ENCODE data around the gene CCDC61. TPM values are rescaled to one million over a fixed set of nuclear protein-coding genes. Genes with fewer than 3 reads are reported as not detected.
A peak's percentile ranks its signal among the peaks of the same experiment; 100 is the strongest.

The CCDC61 gene
- total RNA-seq, 1 donor from 2014 or later, result 4.6 TPM

DNA sequence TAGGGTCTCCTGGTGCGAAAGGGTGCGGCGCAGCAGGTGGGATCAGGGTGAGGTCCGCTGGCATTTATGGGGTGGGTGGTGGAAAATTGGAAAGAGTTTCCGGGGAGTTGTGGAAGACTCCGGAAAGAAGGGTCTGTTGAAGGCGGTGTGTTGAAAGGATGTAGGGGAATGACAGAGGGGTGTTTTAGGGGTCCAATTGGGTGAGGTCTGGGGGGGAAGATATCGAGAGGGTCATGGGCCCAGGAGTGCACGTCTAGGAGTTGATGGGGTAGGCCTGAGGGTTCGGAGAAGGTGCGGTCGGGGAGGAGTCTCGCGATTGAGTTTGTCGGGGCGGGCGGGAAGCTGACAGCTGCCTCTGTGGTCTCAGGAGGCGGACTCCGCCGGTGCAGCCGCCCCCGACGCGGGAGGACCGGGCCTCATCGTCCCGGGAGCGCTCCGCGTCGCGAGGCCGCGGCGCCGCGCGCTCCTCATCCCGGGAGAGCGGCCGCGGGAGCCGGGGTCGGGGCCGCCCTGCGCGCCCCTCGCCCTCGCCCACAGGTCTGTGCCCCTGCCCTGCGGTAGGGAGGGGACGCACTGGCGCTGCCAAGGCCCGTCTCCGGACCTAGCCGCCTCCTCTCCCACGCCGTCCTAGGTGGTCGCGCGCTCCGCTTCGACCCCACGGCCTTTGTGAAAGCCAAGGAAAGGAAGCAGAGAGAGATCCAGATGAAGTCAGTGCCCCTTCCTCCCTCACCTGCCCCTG is 20.6 kb downstream of the CCDC61 start:
- no peak for DNase-seq (ENCODE audit: low read depth in 2 of 2)

DNA sequence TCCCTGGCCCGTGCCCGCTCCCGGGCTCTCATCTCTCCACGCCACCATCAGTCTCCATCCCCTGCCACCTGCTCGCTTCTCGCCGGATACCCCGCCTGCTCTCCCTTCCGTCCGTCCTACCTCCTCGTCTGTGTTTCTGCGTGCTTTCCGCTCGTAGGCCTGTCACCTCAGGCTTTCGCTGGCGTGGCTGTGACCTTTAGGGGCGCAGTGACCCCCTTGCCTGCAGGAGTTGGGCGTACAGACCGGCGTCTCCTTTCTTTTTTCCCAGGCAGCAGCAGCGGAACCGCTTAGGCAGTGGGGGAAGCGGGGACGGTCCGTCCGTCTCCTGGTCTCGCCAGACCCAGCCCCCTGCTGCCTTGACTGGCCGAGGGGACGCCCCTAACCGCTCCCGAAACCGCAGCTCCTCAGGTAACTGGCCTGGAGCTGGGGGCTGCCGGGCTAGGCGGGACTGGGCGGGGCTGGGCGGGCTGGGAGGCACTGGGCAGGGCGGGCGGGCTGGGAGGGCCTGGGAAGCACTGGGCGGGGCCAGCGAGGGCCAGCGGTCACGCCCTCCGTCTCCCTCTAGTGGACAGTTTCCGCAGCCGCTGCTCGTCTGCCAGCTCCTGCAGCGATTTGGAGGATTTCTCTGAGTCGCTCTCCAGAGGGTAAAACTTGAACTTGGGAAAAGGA is 21.3 kb downstream of the CCDC61 start:
- peak; percentile 43 to 83 for DNase-seq (ENCODE audit: low read depth in 2 of 2)

DNA sequence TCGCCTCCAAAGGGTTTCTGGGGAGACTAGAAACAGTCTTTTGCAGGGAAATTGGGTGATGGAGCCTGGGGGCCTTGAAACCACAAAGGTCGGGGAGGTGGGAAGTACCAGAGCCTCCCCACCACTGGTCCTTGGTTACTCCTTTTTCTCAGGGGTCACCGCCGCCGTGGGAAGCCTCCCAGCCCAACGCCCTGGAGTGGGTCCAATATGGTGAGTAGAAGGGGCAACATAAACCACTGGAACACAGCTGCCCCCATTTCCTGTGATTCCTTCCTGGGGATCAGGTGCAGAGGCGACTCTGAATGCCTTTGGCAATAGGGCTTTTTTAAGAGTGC is 21.8 kb downstream of the CCDC61 start:
- DNase-seq (ENCODE audit: low read depth in 2 of 2), result no peak

DNA sequence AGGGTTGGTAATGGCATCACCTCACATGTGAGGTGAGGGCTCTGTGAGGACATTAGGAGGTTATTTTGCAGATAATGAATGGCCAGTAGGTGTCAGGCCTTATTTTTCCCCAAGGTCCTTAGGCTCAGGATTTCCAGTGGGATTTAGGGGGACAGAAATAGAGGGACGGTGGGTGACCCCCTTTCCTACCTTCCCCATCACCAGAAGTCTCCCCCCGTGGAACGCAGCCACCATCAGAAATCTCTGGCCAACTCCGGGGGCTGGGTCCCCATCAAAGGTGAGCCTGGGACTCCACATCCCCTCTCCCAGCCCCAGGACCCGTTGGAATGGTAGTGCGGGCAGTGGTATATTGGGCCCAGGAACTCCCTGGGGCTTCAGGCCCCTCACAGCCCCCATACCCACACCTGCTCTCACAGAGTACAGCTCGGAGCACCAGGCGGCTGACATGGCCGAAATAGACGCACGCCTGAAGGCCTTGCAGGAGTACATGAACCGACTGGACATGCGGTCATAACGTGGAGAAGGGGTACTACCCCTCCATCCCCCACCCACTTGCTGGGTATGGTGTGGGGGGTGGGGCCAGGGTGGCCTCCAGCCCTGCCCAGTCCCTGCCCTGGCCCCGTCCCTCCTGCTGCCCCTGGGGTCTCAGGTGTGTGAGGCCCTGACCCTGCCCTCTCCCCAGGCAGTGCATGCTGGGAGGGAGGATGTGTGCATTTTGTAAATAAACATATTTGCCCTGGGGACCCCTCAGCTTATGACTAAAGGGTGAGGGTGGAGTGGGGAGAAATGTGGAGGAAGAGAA is 22.8 kb downstream of the CCDC61 start:
- DNase-seq (ENCODE audit: low read depth in 2 of 2), result no peak

DNA sequence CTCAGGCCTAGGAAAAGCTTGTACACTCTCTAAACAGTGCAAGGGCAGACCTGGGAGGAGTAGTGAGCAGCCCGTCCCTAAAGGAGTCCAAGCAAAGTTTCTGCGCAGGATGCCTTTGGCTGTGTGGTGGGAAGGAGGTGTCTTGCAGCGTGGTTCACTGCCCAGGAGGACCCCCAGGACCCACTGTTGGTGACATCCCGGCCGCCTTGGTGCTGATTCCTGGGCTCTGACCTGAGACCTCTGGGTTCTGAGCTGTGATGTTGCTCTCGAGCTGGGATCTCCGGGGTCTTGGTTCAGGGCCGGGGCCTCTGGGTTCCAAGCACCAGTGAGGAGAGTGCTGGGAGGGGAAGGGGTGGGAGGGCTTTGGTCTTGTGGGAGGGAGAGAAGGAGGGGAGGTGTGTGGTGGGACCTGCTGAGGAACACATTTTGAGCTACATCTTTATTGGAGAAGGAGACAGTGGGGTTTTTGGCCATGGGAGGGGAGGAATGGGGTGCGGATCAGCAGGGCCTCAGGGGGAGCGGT is 23.5 kb downstream of the CCDC61 start:
- DNase-seq (ENCODE audit: low read depth in 2 of 2), result no peak

DNA sequence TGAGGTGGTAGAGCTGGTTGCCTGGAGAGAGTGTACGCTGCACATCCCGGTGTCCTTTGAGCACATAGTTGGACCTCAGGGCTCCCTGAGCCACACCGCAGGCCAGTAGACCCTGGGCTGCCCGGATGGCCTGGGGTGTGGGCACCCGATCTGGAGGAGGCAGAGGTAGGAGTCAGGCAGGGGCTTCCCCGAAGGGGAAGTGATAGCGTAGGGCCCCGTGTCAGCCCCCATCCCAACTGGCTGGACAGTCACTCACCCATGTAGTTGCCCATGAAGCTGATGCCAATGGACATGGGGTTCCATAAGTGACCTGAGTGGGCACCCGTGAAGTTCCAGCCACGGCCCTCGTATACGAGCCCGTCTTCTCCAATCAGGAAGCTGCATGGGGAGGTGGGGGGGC is 24.0 kb downstream of the CCDC61 start:
- DNase-seq (ENCODE audit: low read depth in 2 of 2), result no peak

DNA sequence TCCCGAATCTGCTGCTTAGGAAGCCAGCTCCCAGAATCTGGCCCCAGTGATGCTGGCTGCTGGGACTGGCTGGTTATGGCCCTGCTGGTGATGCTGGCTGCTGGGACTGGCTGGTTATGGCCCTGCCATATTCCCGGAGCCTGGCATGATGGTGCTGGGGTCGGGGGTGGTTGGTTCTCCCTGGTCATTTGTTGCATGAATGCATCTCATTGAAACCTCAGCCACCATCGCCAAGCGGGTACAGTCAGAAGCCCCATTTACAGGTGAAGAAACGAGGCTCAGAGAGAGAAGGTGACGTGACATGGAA is 25.5 kb downstream of the CCDC61 start:
- DNase-seq (ENCODE audit: low read depth in 2 of 2), result no peak

DNA sequence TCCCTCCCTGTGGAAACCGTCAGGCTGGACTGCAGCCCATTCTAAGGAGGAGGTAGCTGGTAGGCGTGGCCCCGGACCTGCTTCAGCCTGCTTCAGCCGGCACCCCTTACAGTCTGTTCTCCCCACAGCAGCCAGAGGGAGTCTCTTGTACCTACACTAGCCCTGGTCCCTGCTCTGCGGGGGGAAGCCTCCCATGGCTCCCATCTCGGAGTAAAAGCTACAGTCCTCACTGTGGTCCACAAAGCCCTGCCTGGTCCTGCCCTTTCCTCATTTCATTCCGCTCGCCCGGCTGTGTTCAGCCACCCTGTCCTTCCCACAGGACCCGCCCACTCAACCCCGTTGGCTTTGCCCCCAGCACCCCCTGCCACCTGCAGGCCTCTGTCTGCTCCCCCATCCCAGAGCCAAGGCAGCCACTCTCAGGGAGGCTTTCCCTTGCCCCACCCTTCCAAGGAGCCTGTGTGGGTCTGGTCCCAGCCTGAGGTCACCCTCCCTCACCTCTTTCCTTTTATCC is 26.3 kb downstream of the CCDC61 start:
- DNase-seq (ENCODE audit: low read depth in 2 of 2), result no peak

DNA sequence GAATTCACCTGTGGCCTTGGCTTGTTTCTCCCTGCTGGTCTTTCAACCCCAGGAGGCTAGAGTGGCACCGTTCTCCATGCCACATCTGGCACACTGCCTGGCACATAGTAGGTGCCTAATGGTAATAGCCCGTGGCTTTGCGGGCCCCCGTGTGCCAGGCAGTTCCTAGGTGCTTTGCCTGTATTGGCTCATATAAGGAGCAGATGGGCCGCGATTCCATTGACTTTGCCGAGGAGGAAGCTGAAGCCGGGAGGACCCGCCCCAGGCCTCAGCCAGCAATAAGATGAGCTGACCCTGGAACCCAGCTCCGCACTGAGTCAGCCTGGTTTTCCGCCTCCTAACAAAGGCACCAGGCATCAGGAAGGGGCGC is 26.8 kb downstream of the CCDC61 start:
- DNase-seq (ENCODE audit: low read depth in 2 of 2), result no peak

DNA sequence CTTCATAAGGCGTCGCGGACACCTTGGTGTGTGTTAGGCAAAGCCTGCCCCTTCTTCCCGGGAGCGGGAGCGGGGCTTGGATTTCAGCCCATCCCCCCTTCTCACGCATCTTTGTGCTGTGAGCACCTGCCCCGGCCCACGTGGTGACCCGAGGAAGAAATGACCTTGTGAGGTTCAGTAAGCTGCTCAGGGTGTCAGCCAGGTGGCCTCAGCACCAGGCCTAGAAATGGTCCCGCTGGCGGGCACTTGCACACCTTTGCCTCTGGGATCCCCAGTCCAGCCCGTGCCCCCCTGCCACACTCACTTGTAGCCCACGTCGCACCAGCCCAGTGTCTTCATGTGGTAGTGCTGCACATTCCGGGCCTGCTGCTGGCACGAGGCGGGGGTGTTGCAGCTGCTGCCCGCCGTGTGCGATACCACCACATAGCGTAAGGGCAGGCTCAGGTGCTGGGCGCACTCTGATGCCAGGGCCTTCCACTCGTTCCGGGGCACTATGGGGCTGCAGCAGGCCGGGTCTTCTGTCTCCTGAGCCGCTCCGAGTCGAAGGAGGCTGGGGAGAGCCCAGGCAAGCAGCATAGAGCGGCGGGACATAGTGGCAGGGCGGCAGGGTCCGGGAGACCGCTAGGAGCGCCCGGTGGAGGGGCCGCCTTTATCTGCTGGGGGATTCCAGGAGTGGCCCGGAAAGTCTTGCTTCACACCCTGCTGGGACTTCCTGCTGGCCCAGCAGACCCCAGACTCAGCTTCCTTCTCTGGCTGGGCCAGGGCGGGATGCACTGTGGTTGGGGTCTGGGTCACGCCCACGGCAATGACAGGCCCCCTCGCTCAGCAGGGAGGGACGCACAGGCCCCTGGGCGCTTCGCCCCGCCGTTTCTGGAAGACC is 27.4 kb downstream of the CCDC61 start, which contains the start of gene PGLYRP1:
PGLYRP1 (minus strand) TSS at position 623 of the 880 bp plus-strand sequence; CDS start at position 591, 32 bp downstream.
- DNase-seq (ENCODE audit: low read depth in 2 of 2), result no peak

DNA sequence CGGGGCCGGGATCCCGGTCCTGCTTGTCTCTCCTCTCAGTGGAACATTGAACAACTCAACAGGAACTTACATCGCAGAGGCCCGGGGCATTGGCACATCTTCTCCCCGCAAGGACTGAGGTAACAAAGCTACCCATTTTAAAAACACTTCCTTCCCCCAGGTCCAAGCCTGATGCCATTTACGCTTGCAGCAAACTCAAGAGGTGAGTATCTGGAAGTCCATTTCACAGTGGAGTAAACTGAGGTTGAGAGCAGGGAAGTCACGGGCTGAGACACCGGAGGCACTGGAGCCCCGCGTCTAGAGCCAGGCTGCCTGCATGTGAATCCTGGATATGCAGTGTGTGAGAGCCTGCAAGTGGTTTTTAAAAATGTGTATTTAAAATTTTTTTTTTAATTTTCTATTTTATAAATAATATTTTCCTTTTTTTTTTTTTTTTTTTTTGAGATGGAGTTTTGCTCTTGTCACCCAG is 28.1 kb downstream of the CCDC61 start:
- no peak for DNase-seq (ENCODE audit: low read depth in 2 of 2)

DNA sequence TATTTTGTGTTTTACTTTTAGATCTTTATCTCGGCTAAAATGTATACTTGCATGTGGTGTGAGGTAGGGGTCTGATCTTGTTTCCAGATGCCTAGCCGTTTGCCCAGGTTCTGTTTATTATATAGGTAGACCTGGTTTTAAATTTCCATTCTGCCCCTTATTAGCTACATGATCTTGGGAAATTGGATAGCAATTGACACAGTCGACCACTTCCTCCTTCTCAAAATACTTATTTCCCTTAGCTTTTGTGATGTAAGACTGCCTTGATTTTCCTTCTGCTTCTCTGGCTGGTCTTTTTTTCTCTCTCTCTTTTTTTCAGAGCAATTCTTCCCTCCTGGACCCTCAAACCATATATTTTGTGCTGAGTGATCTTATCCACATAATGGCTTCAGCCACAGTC is 30.6 kb downstream of the CCDC61 start:
- no peak for DNase-seq (ENCODE audit: low read depth in 2 of 2)

DNA sequence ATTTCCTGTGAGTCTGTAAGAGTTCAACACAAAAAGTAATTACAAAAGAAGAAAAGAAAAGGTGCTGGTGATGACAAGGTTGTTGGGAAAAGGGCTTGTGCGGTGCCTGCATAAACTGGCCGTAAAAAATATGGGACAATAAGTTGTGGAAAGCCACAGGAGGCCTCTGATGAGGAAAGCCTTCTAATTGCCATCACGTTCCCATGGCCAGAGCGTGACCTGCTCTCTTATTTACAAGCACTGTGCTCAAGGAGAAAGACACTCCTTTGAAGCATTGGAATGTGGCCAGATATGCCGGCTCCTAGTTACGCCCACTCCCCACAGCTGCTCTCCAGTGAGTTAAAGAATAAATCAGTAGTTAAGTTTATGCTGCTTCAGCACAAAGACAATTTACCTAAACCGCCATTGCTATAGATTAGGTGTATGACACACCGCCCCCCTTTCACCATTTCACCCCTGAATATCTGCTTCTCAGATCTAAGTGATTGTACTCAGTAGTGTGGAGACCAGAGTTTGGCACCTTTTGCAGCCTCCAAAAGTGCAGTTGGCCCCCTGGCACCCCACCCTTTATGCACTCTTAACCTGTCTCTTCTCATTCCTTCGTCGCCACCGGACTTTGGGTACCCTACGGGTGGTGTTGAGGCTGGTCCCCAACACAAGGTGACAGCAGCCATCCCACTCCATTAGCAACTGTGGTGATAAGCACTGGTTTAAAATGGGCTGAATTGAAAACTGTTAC is 35.7 kb downstream of the CCDC61 start:
- DNase-seq (ENCODE audit: low read depth in 2 of 2), result no peak

DNA sequence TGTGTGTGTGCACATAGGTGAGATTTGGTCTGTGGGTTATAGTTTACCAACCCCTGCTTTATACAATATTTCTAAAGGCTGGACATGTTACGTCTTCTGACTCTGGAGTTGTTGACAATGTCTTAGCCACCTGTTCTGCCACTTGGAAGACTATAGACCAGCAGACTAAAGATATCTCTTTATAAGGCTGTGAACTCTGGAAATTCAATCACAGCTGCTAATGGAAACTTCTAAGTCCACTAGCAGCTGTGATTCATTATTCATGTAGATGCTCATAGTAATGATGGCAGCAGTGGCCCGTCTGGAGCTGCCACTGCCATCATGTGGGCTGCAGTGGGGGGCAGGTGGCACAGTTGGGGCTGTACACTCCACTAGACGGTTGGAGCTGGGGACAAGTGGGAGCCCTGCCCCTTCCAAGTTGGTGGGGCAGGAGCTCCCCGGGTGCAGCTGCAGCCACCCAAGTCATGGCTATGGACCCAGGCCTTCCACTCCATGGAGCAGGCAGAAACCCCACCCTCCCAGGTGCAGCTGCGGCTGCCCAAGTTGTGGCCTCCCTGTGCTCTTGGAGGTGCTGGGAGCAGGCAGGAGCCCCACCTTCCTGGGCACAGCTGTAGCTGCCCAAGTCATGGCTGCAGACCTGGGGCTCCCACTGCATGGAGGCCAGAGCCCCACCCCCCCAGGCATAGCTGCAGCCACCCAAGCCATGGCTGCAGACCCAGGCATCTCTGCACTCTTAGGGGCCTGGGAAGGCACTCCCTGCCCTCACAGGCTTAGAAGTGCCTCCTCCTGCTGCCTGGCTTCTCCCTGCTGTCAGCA is 36.7 kb downstream of the CCDC61 start:
- DNase-seq (ENCODE audit: low read depth in 2 of 2), result no peak

DNA sequence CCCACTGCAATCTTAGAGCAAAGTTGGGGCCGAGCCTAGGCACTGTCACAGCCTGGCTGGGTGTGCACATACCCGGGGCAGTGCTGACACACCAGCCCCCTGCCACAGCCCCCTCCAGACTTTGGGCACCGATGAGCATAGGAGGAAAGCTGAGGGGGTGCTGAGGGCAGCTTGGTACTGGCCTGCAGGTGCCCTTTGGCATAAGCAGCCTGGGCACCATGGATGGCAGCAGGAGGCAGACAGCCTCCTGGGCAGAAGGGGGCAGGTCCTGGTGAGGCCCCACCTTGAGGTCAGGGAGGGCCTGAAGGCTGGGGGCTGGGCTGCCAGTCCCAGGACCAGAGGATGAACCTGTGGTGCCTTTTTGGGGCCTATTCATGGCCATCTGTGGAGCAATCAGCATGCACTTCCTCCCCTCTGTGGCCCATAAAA is 37.3 kb downstream of the CCDC61 start:
- DNase-seq (ENCODE audit: low read depth in 2 of 2), result no peak

DNA sequence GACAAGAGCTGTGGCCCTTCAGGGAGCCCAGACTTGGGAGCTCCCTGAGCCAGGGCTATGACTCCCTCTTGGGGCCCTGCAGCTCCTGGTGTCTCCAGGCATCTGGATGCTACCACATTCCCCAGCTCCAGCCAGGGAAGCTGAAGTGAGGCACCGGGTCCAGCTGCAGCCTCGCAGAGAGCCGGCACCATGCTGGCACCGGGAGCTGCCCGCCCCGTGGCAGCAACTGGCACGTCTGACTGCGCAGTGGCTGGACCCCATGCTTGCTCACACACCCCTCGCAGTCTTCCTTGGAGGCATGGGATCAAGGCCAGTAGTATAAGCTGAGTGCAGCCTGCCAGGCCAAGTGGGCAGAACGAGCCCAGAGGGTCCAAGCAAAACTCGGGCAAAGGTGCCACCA is 38.1 kb downstream of the CCDC61 start:
- DNase-seq (ENCODE audit: low read depth in 2 of 2), result no peak

DNA sequence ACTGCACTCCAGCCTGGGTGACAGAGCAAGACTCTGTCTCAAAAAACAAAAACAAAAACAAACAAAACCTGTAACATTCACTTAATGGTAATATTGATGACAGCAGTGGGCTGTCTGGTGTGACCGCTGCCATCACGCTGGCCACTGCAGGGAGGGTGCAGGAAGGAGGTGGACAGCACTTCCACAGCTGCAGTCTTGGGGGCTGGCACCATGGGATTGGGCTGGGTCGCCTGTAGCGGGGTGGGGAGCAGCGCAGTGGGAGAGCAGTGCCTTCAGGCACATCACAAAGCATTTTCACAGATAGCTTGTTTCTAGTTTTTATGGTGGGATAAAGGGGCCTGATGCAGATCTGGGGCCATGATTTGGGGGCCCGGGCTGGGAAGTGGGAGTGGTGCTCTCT is 40.3 kb downstream of the CCDC61 start:
- DNase-seq (ENCODE audit: low read depth in 2 of 2), result no peak

DNA sequence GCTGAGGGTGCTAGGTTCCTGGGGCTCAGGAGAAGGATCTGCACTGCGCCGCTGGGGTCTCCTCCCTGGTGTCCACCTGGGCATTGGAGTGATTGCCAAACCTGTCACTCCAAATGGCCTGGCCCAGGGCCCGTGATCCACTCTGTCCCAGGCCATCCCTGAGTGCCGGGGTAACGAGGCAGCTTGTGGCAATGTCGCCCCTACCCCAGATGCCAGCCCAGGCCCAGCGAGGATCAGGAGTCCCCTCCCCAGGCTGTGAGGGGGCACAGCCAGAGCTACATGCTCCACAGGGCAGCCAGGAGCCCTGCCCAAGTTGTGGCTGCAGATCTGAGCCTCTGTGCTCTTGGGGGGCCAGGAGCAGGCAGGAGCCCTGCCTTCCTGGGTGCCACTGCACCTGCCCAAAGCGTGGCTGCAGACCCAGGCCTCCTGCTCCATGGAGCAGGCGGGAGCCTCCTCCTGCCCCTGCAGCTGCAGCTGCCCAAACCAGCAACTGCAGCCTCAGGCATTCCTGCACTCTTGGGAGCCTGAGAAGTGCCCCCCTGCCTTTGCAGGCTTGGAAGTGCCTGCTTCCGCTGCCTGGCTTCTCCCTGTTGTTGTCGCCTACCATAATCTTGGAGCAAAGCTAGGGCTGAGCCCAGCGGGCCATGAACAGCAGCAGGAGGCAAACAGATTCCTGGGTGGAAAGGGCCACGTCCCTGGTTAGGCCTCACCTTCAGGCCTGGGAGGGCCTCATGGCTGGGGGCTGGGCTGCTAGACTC is 40.9 kb downstream of the CCDC61 start:
- DNase-seq (ENCODE audit: low read depth in 2 of 2), result no peak

DNA sequence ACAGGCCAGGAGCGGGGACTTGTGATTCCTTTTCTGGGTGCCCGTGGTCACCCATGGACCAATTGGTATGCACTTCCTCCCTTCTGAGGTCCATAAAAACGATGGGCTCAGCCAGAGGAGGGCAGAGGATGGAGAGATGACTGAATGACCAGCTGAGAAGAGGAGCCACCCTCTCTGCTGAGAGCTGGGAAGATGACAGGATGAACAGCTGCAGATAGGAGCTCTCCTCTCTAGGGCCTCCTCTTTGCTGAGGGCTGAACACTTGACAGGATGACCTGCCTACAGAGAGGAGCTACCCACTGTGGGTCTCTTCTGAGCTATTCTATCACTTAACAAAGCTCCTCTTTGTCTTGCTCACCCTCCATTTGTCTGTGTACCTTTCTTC is 41.5 kb downstream of the CCDC61 start:
- DNase-seq (ENCODE audit: low read depth in 2 of 2), result no peak
